ENCODE results near the gene SLC39A11.

SLC39A11 gene

DNA sequence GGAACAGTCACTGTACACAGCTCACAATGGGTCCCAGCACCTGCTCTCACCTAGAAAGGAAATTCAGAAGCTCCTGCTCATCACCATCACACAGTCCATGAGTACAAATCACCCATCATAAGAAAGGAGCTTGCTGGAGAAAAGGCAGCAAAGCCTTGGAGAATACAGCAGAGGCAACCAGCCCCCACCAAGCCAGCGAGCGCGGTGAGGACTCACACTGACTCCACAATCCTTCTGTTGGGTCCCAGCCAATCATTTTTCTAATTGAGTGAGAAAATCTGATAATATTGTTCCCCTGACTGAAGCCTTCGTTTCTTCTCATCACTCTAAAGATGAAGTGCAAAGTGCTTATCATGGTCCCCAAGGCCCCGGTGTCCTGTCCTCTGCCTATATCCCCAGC, 298.3 kb downstream of the SLC39A11 start:
- no peak overlapping the region for H3K4me3 Mint-ChIP-seq
- H3K36me3 Mint-ChIP-seq (ENCODE audit: low read depth) = peaks cover 13% of the 10 kb centered on the region
- peaks cover 9% of the 10 kb centered on the region for H3K27me3 Mint-ChIP-seq (ENCODE audit: low read depth)
- no peak for TF ChIP-seq CTCF (IDR thresholded peaks at IDR 0.05; ENCODE audit: unreplicated experiment in 3 of 3)
- H3K27ac Mint-ChIP-seq = no peak overlapping the region
- H3K9me3 Mint-ChIP-seq = peaks cover 31% of the 10 kb centered on the region
- no peaks in the 10 kb centered on the region for H3K4me1 Mint-ChIP-seq

- no peaks in the 10 kb centered on the region for H3K4me1 Mint-ChIP-seq
- no peak overlapping the region for H3K27ac Mint-ChIP-seq
- H3K4me3 Mint-ChIP-seq = no peak overlapping the region
These were observed 299.7 kb downstream of the SLC39A11 start for GRCh38 chr17:72792771-72793170.

DNA sequence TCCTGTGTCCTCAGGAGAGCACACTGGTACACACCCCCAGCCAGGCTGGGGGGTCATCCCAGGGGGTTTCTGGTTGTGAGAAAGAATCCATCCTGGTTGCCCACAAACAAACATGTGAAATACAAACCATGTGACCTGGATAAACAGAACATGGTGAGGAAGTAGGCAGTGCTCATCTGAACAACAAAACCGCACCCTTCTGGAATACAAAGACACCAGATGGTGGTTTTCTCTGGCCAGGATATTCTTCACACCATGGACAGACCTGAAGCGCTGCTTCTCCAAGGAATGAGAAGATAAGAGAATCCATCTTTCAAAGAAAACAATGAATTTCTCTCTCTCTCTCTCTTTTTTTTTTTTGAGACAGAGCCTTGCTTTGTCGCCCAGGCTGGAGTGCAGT, 302.3 kb downstream of the SLC39A11 start:
- peaks cover 17% of the 10 kb centered on the region for H3K9me3 Mint-ChIP-seq

More at GRCh38 chr17:72792771-72793170, 299.7 kb downstream of the SLC39A11 start:
- Mint-ChIP-seq H3K36me3 (ENCODE audit: low read depth) (peaks cover 1% of the 10 kb centered on the region), H3K27me3 (ENCODE audit: low read depth) (peaks cover 5% of the 10 kb centered on the region), H3K9me3 (peaks cover 20% of the 10 kb centered on the region)
- TF ChIP-seq CTCF (IDR thresholded peaks at IDR 0.05; ENCODE audit: unreplicated experiment in 3 of 3) = no peak

DNA sequence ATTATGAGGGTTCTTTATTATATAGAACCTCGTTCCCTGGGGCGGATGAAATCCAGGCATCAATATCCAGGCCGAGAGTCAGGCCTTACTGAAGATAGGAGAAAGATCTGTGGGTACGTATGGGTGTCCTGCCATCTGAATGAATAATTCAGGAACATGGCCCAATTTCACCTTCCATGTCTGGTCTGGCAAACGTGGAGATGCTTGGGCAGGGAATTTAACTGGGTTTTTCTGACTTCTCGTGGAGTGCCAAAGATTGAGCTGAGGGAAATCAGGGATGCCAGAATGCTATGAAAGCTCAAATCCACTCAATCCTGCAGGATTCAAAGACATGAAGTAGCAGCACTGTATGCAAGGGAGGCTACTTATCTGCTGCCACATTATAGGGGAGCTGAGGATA, 302.8 kb downstream of the SLC39A11 start:
- Mint-ChIP-seq H3K4me1 (no peaks in the 10 kb centered on the region), H3K9me3 (peaks cover 14% of the 10 kb centered on the region), H3K27ac (no peak overlapping the region), H3K4me3 (no peak overlapping the region), H3K27me3 (ENCODE audit: low read depth) (peaks cover 3% of the 10 kb centered on the region), H3K36me3 (ENCODE audit: low read depth) (no peaks in the 10 kb centered on the region)
- no peak for TF ChIP-seq CTCF (IDR thresholded peaks at IDR 0.05; ENCODE audit: unreplicated experiment in 3 of 3)

More for the DNA sequence above, 302.3 kb downstream of the SLC39A11 start:
- Mint-ChIP-seq H3K4me3 (no peak overlapping the region), H3K4me1 (no peaks in the 10 kb centered on the region), H3K36me3 (ENCODE audit: low read depth) (no peaks in the 10 kb centered on the region), H3K27me3 (ENCODE audit: low read depth) (peaks cover 3% of the 10 kb centered on the region), H3K27ac (no peak overlapping the region)
- no peak for TF ChIP-seq CTCF (IDR thresholded peaks at IDR 0.05; ENCODE audit: unreplicated experiment in 3 of 3)

- Mint-ChIP-seq H3K27me3 (ENCODE audit: low read depth) (peaks cover 3% of the 10 kb centered on the region), H3K27ac (no peak overlapping the region), H3K9me3 (peaks cover 11% of the 10 kb centered on the region), H3K36me3 (ENCODE audit: low read depth) (no peaks in the 10 kb centered on the region), H3K4me3 (no peak overlapping the region), H3K4me1 (no peaks in the 10 kb centered on the region)
- no peak for TF ChIP-seq CTCF (IDR thresholded peaks at IDR 0.05; ENCODE audit: unreplicated experiment in 3 of 3)
These were observed 303.4 kb downstream of the SLC39A11 start for GRCh38 chr17:72788950-72789585.

DNA sequence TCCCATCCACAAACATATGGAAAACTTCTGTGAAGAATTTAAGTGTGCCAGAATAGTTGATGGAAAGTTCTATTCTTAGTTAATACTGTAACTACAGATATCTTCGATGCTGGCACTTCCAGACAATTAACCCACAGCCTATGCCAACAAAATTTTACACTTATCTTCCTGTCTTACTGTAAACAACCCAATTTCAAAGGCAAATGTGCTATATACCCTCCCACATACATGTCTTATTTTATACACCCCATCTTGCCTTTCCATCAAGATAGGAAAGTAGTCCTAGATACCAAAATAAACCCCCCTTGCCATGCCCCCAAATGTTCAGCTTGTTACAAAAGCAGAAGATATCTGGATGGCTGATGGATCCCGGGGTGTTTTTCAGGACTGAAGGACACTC, 306.3 kb downstream of the SLC39A11 start:
- Mint-ChIP-seq H3K36me3 (ENCODE audit: low read depth) (no peaks in the 10 kb centered on the region), H3K4me1 (no peaks in the 10 kb centered on the region)

More for the DNA sequence above, 306.3 kb downstream of the SLC39A11 start:
- Mint-ChIP-seq H3K27ac (no peak overlapping the region), H3K4me3 (no peak overlapping the region), H3K27me3 (ENCODE audit: low read depth) (peaks cover 3% of the 10 kb centered on the region), H3K9me3 (peaks cover 3% of the 10 kb centered on the region)
- TF ChIP-seq CTCF (IDR thresholded peaks at IDR 0.05; ENCODE audit: unreplicated experiment in 3 of 3) = no peak
